ENCODE data around the gene SLC6A19. TPM values are rescaled to one million over a fixed set of nuclear protein-coding genes. Genes with fewer than 3 reads are reported as not detected.

The SLC6A19 gene
- polyA plus RNA-seq, 1 donor: 295 TPM

- WGBS (ENCODE audit: insufficient coverage, low lambda C conversion rate): no CpG with 5 or more reads among the region's 20 CpGs
- Histone ChIP-seq H3K4me1 (ENCODE audit: control insufficient read depth, insufficient read depth, low read length) (peaks cover 61% of the 10 kb centered on the region), H3K36me3 (ENCODE audit: control insufficient read depth, insufficient read depth, low read length) (no peaks in the 10 kb centered on the region), H3K9me3 (ENCODE audit: control insufficient read depth, low read depth, low read length) (peaks cover 8% of the 10 kb centered on the region), H3K27me3 (ENCODE audit: control insufficient read depth, insufficient read depth, low read length) (no peaks in the 10 kb centered on the region), H3K4me3 (ENCODE audit: low read length) (peak overlapping the region; percentile 47), H3K27ac (ENCODE audit: low read length) (peak overlapping the region; percentile 89)
- DNase-seq: peak in 1 of 2 donors; percentile 43
Observed at GRCh38 chr5:1180841-1181271, 20.5 kb upstream of the SLC6A19 start.

GRCh38 chr5:1181451-1182359 lies 19.7 kb upstream of the SLC6A19 start:
- Histone ChIP-seq H3K27ac (ENCODE audit: low read length) (peak overlapping the region; percentile 89), H3K27me3 (ENCODE audit: control insufficient read depth, insufficient read depth, low read length) (no peaks in the 10 kb centered on the region), H3K36me3 (ENCODE audit: control insufficient read depth, insufficient read depth, low read length) (no peaks in the 10 kb centered on the region), H3K9me3 (ENCODE audit: control insufficient read depth, low read depth, low read length) (peaks cover 4% of the 10 kb centered on the region), H3K4me3 (ENCODE audit: low read length) (peak overlapping the region; percentile 47), H3K4me1 (ENCODE audit: control insufficient read depth, insufficient read depth, low read length) (peaks cover 69% of the 10 kb centered on the region)
- 80% methylated on average over 1 of the region's 27 CpGs for WGBS (ENCODE audit: insufficient coverage, low lambda C conversion rate)
- DNase-seq: peak; percentile 77 to 78

GRCh38 chr5:1182360-1182632 lies 19.1 kb upstream of the SLC6A19 start:
- Histone ChIP-seq H3K36me3 (ENCODE audit: control insufficient read depth, insufficient read depth, low read length) (no peaks in the 10 kb centered on the region), H3K4me3 (ENCODE audit: low read length) (peak overlapping the region; percentile 47), H3K27me3 (ENCODE audit: control insufficient read depth, insufficient read depth, low read length) (no peaks in the 10 kb centered on the region), H3K4me1 (ENCODE audit: control insufficient read depth, insufficient read depth, low read length) (peaks cover 75% of the 10 kb centered on the region), H3K27ac (ENCODE audit: low read length) (peak overlapping the region; percentile 89), H3K9me3 (ENCODE audit: control insufficient read depth, low read depth, low read length) (no peaks in the 10 kb centered on the region)
- no CpG with 5 or more reads among the region's 7 CpGs for WGBS (ENCODE audit: insufficient coverage, low lambda C conversion rate)
- DNase-seq: no peak

- H3K27me3 ChIP-seq (ENCODE audit: control insufficient read depth, insufficient read depth, low read length): no peaks in the 10 kb centered on the region
Observed at GRCh38 chr5:1182633-1183423, 18.6 kb upstream of the SLC6A19 start.

GRCh38 chr5:1183424-1184162 lies 17.8 kb upstream of the SLC6A19 start:
- Histone ChIP-seq H3K27me3 (ENCODE audit: control insufficient read depth, insufficient read depth, low read length) (no peaks in the 10 kb centered on the region), H3K4me1 (ENCODE audit: control insufficient read depth, insufficient read depth, low read length) (peaks cover 75% of the 10 kb centered on the region), H3K27ac (ENCODE audit: low read length) (peak overlapping the region; percentile 89), H3K4me3 (ENCODE audit: low read length) (no peak overlapping the region), H3K36me3 (ENCODE audit: control insufficient read depth, insufficient read depth, low read length) (no peaks in the 10 kb centered on the region), H3K9me3 (ENCODE audit: control insufficient read depth, low read depth, low read length) (no peaks in the 10 kb centered on the region)
- no CpG with 5 or more reads among the region's 18 CpGs for WGBS (ENCODE audit: insufficient coverage, low lambda C conversion rate)
- DNase-seq: peak in 1 of 2 donors; percentile 33

More at GRCh38 chr5:1182633-1183423, 18.6 kb upstream of the SLC6A19 start:
- peaks cover 81% of the 10 kb centered on the region for H3K4me1 ChIP-seq (ENCODE audit: control insufficient read depth, insufficient read depth, low read length)
- H3K27ac ChIP-seq (ENCODE audit: low read length): peak overlapping the region; percentile 89
- no peaks in the 10 kb centered on the region for H3K36me3 ChIP-seq (ENCODE audit: control insufficient read depth, insufficient read depth, low read length)
- peak overlapping the region; percentile 47 for H3K4me3 ChIP-seq (ENCODE audit: low read length)
- no peaks in the 10 kb centered on the region for H3K9me3 ChIP-seq (ENCODE audit: control insufficient read depth, low read depth, low read length)
- peak; percentile 94 to 97 for DNase-seq
- 0% methylated on average over 2 of the region's 31 CpGs for WGBS (ENCODE audit: insufficient coverage, low lambda C conversion rate)

- peak overlapping the region; percentile 89 for H3K27ac ChIP-seq (ENCODE audit: low read length)
Observed at GRCh38 chr5:1184163-1184470, 17.3 kb upstream of the SLC6A19 start.

GRCh38 chr5:1184481-1184880 lies 16.9 kb upstream of the SLC6A19 start:
- Histone ChIP-seq H3K27me3 (ENCODE audit: control insufficient read depth, insufficient read depth, low read length) (no peaks in the 10 kb centered on the region), H3K4me3 (ENCODE audit: low read length) (no peak overlapping the region), H3K9me3 (ENCODE audit: control insufficient read depth, low read depth, low read length) (no peaks in the 10 kb centered on the region), H3K36me3 (ENCODE audit: control insufficient read depth, insufficient read depth, low read length) (no peaks in the 10 kb centered on the region), H3K27ac (ENCODE audit: low read length) (peak overlapping the region; percentile 89), H3K4me1 (ENCODE audit: control insufficient read depth, insufficient read depth, low read length) (peaks cover 71% of the 10 kb centered on the region)
- DNase-seq: no peak
- WGBS (ENCODE audit: insufficient coverage, low lambda C conversion rate): no CpG with 5 or more reads among the region's 7 CpGs

More at GRCh38 chr5:1184163-1184470, 17.3 kb upstream of the SLC6A19 start:
- no CpG with 5 or more reads among the region's 8 CpGs for WGBS (ENCODE audit: insufficient coverage, low lambda C conversion rate)
- Histone ChIP-seq H3K9me3 (ENCODE audit: control insufficient read depth, low read depth, low read length) (no peaks in the 10 kb centered on the region), H3K36me3 (ENCODE audit: control insufficient read depth, insufficient read depth, low read length) (no peaks in the 10 kb centered on the region), H3K27me3 (ENCODE audit: control insufficient read depth, insufficient read depth, low read length) (no peaks in the 10 kb centered on the region), H3K4me1 (ENCODE audit: control insufficient read depth, insufficient read depth, low read length) (peaks cover 74% of the 10 kb centered on the region), H3K4me3 (ENCODE audit: low read length) (no peak overlapping the region)
- no peak for DNase-seq

GRCh38 chr5:1185038-1185627 lies 16.3 kb upstream of the SLC6A19 start:
- Histone ChIP-seq H3K27ac (ENCODE audit: low read length) (peak overlapping the region; percentile 89), H3K9me3 (ENCODE audit: control insufficient read depth, low read depth, low read length) (no peaks in the 10 kb centered on the region), H3K4me1 (ENCODE audit: control insufficient read depth, insufficient read depth, low read length) (peaks cover 68% of the 10 kb centered on the region), H3K4me3 (ENCODE audit: low read length) (no peak overlapping the region), H3K36me3 (ENCODE audit: control insufficient read depth, insufficient read depth, low read length) (no peaks in the 10 kb centered on the region), H3K27me3 (ENCODE audit: control insufficient read depth, insufficient read depth, low read length) (no peaks in the 10 kb centered on the region)
- no peak for DNase-seq
- WGBS (ENCODE audit: insufficient coverage, low lambda C conversion rate): no CpG with 5 or more reads among the region's 10 CpGs

- no peaks in the 10 kb centered on the region for H3K9me3 ChIP-seq (ENCODE audit: control insufficient read depth, low read depth, low read length)
- peak; percentile 57 to 81 for DNase-seq
- peaks cover 63% of the 10 kb centered on the region for H3K4me1 ChIP-seq (ENCODE audit: control insufficient read depth, insufficient read depth, low read length)
- peak overlapping the region; percentile 78 for H3K27ac ChIP-seq (ENCODE audit: low read length)
- H3K27me3 ChIP-seq (ENCODE audit: control insufficient read depth, insufficient read depth, low read length): no peaks in the 10 kb centered on the region
- no peaks in the 10 kb centered on the region for H3K36me3 ChIP-seq (ENCODE audit: control insufficient read depth, insufficient read depth, low read length)
- WGBS (ENCODE audit: insufficient coverage, low lambda C conversion rate): no CpG with 5 or more reads among the region's 12 CpGs
- no peak overlapping the region for H3K4me3 ChIP-seq (ENCODE audit: low read length)
Observed at GRCh38 chr5:1185629-1186350, 15.6 kb upstream of the SLC6A19 start.

Measured in large intestine (tissue), 3 donors.